ENCODE results near the gene HTR1D.
A peak's percentile ranks its signal among the peaks of the same experiment; 100 is the strongest.
"Not testable (repeated sequence)": the region's sequence is repeated elsewhere in the genome, so short reads cannot be mapped to it uniquely, and the experiment has no call there.

HTR1D gene

DNA sequence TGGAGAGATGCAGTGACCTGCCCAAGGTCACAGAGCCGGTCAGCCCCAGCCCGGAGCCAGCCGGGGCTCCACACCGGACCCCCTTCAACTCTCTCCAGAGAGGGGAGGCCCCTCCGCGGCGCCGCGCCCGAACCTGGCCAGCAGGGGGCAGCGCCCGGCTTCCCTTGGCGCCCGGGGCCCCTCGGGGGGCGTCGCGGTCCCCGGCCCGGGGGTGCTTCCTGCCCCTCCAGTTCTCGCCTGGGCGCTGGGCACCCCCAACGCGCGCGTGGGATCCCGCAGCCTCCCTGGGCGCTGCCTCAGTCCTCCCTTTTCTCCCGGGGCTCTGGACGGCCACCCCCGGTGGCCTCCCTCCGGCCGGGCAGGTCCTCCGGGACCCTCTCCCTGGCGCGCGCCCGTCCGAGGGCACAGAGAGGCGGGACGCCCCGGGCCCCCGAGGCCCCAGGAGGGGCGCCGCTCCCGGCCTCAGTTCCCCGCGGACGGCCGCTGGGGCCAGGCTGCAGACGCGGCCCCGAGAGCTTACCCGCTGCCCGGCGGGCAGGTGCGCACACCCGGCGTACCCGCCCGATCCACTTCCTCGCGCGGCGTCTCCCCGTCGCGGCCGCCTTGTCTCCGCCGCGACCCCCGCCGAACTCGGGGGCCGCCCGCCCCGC is 406 bp downstream of the HTR1D start:
- DNase-seq, result peak; percentile 10

- no peak for DNase-seq
Observed at GRCh38 chr1:23215751-23216449, 1.4 kb downstream of the HTR1D start.

- no peak for DNase-seq
Observed at GRCh38 chr1:23215291-23215690, 2.0 kb downstream of the HTR1D start.

DNA sequence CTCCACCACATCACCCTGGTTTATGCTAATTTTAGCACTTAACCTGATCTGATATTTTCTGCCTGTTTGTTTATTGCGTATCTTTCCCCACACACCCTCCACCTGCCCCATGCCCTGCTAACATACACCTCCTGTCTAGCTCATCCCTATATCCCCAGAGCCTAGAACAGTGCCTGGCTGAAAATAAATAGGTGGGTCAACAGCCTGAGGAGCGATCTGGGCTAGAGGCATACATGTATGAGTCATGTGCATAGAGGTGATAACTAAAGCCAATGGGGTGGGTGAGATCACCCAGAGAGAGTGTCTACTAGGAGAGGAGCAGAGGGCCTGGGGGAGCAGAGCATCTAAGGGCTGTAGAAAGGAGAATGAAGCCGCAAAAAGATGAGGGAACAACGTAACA is 2.7 kb downstream of the HTR1D start:
- no peak for DNase-seq

GRCh38 chr1:23211955-23212354 is 5.3 kb downstream of the HTR1D start:
- no peak for DNase-seq

GRCh38 chr1:23210963-23211362 is 6.3 kb downstream of the HTR1D start:
- no peak for DNase-seq

DNA sequence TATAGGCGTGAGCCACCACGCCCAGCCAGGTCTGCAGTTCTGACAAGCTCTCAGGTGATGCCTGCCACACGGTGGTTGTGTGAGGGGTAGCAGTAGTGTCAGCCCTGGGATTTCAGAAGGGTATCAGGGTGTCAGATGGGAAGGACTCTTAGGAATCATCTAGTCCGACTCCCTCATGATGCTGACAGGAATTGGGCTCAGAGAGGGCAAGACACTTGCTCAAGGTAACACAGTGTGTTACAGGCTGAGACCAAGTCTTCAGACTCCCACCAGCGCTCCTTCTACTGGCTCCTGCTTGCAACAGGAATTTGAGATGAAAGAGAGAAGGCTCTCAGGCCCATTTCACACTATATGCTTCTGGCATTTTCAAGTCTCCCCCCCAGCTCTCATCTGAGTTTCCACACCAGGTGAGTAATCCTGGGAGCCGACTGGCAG is 6.9 kb downstream of the HTR1D start:
- DNase-seq, result no peak

GRCh38 chr1:23209770-23210169 is 7.5 kb downstream of the HTR1D start:
- no peak for DNase-seq

GRCh38 chr1:23208527-23208926 is 8.8 kb downstream of the HTR1D start:
- no peak for DNase-seq

DNA sequence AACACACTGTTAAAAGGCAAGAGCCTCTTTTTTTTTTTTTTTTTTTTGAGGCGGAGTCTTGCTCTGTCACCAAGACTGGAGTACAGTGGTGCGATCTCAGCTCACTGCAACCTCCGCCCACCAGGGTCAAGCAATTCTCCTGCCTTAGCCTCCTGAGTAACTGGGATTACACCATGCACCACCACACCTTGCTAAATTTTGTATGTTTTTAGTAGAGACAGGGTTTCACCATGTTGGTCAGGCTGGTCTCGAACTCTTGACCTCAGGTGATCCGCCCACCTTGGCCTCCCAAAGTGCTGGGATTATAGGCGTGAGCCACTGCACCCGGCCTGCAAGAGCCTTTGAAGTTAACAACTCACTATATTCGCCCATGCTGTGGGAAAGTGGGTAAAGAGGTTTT is 9.6 kb downstream of the HTR1D start:
- DNase-seq, result not testable (repeated sequence)

DNA sequence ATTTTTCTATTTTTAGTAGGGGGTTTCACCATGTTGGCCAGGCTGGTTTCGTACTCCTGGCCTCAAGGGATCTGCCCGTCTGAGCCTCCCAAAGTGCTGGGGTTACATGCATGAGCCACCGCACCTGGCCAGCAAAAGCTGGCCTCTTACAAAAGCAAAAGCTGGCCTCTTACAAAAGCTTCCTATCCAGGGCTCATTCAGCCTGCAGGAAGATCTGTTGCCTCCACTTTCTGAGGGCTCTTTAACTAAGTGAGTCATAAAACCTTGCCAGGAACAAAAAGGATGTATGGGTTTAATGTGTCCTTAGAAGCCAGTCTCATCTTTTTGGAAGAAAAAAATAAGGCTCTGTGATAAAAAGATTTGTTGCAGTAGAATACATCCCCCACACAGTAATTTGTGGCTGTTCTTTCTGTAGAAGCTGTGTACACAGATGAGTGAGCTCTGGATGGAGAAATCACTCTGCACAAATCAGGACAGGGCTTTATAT is 15.0 kb downstream of the HTR1D start:
- DNase-seq, result no peak

DNA sequence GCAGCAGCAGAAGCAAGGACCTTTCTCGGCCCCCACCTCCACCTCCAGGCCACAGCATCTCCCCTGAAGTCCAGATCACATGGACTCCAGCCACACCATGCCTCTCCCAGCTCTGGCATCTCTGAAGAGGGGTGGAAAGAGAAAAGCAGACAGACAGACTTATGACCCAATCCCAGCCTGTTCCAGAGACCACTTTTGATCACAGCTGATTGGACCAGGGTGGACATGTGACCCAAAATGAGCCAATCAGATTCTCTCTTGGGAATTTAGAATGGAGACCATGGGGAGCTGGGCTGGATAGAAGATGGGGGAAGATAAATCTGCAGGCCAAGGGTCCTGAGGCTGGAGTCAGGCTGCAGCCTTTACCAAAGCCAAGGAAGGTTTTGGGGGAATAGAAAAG is 16.4 kb downstream of the HTR1D start:
- no peak for DNase-seq

GRCh38 chr1:23198373-23198772 is 18.9 kb downstream of the HTR1D start:
- no peak for DNase-seq

DNA sequence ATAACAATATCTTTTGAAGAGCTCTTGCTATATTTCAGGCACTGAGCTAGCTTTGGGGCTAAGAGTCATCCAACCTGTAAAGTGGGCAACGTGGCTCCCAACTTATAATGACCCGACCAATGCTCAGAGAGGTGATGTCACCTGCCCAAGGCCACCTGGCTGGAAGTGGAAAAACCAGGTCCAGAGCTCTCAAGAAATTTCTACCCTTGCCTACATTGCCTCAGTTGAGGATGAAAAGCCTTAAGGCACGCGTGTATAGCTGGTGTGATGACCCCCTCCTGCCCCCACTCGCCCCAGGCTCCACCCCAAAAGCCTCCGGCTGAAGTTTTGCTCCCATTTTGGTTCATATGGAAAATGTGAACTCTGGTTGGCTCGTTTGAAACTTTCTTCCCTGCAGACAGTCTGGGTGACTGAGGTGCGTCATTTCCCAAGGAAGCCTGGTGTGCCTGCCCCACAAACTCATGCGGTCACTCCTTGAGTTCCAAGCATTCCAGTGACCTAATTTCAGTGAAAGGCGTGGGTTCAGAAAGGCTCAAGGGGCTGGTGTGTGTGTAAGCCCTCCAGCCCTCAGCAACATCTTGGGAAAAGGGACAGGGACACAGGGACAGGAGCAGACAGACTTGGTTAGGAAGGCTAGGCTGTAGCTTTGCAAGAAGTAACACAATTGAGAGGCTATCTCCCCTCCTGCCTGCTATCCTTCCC is 20.5 kb downstream of the HTR1D start:
- DNase-seq, result no peak

- DNase-seq, result no peak
Observed at GRCh38 chr1:23194119-23194984, 22.9 kb downstream of the HTR1D start.

DNA sequence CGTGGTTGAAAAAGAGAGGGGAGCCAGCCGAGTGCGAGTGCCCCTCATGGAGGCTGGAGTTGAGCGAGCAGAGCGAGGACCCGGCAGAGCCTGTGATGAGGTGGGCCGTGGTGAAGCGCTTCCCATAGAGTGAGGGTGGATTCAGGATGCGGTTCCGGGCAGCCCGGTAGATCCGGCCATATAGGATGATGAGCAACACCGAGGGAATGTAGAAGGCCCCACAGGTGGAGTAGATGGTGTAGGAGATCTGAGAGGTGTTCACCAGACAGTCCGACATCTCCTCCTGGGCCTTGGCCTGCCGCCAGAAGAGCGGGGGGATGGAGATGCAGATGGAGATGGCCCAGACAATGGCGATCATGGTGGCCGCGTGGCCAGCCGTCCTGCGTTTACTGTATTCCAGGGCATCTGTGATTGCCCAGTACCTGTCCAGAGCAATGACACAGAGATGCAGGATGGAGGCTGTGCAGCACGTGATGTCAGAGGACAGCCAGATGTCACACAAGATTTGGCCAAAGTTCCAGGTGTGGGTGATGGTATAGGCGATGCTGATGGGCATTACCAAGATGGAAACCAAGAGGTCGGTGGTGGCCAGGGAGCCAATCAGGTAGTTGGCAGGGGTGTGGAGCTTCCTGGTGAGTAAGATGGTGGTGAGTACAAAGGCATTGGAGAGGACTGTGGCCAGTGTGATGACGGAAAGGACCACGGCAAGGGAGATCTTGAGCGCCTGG is 23.7 kb downstream of the HTR1D start:
- no peak for DNase-seq

DNA sequence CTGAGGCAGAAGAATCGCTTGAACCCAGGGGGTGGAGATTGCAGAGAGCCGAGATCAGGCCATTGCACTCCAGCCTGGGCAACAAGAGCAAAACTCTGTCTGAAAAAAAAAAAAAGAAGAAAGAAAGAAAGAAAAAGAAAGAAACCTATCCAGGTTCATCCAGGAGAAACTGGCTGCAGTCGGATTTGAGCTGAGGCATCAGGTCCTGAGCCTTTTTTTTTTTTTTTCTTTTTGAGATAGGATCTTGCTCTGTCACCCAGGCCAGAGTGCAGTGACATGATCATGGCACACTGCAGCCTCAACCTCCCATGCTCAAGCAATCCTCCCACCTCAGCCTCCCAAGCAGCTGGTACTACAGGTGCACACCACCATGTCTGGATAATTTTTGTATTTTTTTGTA is 26.1 kb downstream of the HTR1D start:
- no peak for DNase-seq

GRCh38 chr1:23188936-23189452 is 28.3 kb downstream of the HTR1D start:
- not testable (repeated sequence) for DNase-seq

DNA sequence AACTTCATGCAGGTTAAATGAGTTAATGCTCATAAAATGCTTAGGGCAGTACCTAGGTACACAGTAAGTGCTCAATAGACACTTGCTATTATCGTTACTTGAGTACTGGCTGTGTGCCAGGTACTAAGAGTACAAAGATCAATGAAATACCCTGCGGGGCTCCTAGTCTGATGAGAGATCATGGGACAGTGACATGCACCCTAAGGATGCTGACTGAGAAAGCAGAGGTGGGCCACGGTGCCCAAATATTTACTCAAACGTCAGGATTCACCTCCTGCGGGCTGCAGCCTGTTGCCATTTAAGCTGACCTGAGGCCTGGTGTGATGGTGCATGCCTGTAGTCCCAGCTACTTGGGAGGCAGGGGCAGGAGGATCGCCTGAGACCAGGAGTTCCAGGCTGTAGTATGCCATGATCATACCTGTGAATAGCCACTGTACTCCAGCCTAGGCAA is 28.8 kb downstream of the HTR1D start:
- no peak for DNase-seq

GRCh38 chr1:23187637-23188036 is 29.7 kb downstream of the HTR1D start:
- no peak for DNase-seq

DNA sequence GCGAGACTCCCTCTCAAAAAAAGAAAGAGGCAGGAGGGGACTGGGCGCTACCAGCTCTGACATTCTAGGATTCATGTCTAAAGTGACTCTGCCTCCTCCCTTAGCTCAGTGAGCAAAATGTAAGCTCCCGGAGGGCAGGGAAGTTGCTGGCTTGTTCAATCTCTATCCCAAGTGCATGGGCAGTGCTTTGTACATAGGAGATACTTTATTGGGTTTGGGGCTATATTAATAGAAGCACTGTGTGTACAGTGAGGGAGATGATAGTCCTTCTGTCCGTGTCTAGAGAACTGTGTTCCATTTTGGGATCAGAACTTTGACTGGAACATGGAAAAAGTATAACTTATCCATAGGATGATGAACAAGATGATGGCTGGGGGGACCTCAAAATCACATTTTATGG is 31.9 kb downstream of the HTR1D start:
- DNase-seq, result no peak

Data from CD4-positive, alpha-beta T cell treated with Interleukin-21 for 1 hour (primary cell).